SK-N-DZ (cell line): ENCODE data around the gene FAM53A. TPM values are rescaled to one million over a fixed set of nuclear protein-coding genes. Genes with fewer than 3 reads are reported as not detected.

ENCODE experiments used
- DNase-seq: peaks from one replicate; pipeline ENCODE4 v3.0.0-alpha.2; 2015; ENCODE audit warnings: low spot score
- polyA plus RNA-seq, 2 experiments: library from polyadenylated mRNA; depleted of rRNA; stranded (reverse); fragments of >200 nt; gene quantifications; 2 replicates each; pipeline ENCODE4 v1.2.3, GENCODE V29; 2014

The FAM53A gene, protein sequence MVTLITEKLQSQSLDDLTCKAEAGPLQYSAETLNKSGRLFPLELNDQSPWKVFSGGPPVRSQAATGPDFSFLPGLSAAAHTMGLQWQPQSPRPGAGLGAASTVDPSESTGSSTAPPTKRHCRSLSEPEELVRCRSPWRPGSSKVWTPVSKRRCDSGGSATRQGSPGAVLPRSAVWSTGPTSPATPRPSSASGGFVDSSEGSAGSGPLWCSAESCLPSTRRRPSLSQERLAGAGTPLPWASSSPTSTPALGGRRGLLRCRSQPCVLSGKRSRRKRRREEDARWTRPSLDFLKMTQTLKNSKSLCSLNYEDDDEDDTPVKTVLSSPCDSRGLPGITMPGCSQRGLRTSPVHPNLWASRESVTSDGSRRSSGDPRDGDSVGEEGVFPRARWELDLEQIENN
- polyA plus RNA-seq (2014; cell fraction: cytosol; rRNA removed) = 2.1 and 2.6 TPM in 2 replicates
- polyA plus RNA-seq (2014; cell fraction: nucleus; rRNA removed) = 7.5 and 10.8 TPM in 2 replicates

DNA sequence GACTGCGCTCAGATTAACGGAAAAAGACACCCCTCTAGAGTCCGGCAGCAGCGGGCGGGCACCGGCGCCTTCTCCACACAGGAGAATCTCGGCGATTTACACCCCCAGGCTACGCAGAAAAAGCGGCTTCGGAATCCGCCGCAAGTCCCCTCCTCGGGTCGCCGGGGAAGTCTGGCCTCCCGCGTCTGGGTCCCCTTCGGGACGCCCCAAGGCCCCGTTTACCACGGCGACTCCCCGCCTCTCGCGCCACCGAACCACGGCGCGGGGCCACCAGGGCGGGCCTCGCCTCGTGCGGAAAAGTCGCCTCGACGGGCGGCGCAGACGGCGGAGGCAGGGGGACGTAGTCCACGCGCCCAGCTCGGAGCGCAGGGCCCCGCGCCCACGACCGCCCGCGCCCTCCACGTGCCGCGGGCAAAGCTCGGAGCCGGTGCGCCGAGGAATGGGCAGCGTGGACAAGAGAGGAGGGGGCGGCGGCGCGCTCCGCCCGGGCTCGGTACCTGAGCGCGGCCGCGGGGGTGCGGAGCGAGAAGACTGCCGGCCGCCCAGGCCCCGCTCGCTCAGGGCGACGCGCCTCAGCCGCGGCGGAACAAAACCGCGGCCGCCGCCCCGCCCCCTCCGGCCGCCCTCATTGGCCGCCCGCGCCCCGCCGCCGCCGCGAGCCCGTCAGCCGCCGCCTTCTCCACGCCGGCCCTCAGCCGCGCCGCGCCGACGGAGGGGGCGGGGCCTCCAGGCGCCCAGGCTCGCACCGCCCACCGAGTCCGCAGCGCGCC, at the start of gene FAM53A:
FAM53A (minus strand) TSS at position 578 of the 770 bp plus-strand sequence. CDS start 15,572 bp downstream, outside the sequence.
- peak; percentile 57 for DNase-seq

DNA sequence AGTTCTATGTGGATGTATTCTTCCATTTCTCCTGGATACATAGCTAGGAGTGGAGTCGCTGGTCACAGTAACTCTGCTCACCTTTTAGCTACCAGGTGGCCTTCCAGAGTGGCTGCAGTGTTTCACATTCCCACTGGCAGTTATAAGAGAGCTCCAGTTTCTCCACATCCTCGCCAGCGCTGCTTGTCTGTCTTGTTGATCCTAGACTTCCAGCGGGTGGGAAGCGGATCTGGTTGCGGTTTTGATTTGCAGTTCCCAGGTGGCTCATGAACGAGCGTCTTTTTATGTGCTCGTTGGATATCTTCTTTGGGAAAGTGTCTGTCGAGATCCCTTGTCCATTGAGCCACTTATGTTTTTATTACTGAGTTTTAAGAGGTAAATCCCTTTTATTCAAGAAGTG, 48.8 kb upstream of the FAM53A start:
- no peak for DNase-seq

DNA sequence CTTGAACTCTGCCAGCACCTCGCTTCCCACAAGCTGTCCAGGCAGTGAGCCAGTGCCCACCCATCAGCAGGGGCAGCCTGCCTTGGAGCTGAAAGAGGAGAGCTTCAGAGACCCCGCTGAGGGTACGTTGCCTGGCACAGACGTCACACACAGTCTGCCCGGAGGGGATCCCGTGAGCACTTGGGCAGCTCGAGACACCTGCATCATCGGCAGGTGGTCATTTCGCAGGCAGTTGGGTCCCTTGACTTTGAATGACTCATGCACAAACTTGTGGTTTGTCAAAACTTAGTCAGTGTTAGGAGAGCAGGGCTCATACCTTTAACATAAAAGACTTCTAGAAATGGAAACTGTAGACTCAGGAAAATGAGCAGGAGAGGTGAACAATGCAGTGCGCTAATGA, 47.1 kb upstream of the FAM53A start:
- DNase-seq = no peak

DNA sequence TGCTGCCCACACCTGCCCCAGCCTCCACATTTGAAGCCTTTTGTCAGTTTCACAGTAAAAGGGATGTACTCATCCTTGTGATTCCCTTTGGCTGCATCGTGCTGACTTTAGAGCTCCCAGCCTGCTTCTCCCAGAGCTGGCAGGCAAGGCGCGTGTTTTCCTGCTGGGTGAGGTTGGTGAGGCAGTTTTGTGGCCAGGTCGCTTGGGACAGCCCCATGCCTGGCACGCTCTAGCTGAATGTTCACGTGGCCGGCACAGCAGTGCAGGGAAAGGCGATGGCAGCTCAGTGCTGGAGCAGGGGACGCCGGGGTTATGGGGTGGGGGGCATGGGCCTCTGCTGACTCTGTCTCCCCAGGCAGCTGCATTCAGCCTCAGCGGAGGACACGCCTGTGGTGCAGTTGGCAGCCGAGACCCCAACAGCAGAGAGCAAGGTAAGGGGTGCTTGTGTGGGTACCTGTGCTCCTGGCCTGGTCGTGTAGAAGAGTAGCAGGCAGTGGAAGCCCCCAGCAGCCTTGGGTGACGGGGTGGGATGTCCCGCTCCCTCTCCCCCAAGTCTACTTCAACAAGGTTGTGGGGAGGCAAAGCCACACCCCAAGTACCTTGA, 46.5 kb upstream of the FAM53A start:
- no peak for DNase-seq

DNA sequence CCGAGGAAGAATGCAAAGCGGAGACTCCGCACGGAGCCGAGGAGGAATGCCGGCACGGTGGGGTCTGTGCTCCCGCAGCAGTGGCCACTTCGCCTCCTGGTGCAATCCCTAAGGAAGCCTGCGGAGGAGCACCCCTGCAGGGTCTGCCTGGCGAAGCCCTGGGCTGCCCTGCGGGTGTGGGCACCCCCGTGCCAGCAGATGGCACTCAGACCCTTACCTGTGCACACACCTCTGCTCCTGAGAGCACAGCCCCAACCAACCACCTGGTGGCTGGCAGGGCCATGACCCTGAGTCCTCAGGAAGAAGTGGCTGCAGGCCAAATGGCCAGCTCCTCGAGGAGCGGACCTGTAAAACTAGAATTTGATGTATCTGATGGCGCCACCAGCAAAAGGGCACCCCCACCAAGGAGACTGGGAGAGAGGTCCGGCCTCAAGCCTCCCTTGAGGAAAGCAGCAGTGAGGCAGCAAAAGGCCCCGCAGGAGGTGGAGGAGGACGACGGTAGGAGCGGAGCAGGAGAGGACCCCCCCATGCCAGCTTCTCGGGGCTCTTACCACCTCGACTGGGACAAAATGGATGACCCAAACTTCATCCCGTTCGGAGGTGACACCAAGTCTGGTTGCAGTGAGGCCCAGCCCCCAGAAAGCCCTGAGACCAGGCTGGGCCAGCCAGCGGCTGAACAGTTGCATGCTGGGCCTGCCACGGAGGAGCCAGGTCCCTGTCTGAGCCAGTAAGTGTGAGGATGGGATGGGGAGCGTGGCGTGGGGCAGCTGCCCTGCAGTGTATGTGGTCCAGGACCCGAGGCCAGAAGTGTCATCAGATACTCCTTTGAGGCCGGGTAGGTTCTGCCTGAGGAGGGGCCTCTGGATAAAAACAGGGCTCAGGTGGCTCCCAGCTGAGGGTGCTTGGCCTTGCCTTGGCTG, 44.2 kb upstream of the FAM53A start:
- no peak for DNase-seq

DNA sequence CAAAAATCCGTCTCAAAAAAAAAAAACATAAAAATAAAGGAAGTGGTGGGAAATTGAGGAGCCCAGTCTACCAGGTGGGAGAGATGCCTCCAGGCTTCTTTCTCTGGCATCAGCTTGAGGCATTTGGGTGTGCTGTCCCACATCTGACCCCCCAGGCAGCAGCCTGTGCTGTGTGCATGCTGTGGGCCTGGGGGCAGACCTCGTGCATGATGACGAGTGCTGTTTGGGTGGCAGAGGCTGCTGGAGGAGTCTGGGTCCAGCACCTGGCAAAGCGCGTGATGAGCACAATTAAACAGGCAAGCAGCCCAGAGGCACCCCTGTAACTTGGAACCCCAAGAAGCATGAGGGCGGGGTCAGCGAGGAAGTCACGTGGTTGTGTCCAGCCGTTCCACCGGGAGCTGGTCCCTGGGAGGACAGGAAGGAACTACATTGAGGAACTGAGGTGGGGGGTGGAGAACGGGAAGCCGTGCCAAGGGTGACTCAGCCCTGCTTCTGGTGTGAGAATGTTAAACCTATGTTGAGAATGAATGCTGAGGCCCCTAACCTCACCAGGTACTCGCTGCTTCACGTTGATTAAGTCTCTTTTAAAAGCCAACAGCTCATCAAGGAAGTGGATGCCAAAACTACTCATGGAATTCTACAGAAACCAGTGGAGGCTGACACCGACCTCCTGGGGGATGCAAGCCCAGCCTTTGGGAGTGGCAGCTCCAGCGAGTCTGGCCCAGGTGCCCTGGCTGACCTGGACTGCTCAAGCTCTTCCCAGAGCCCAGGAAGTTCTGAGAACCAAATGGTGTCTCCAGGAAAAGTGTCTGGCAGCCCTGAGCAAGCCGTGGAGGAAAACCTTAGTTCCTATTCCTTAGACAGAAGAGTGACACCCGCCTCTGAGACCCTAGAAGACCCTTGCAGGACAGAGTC, 43.3 kb upstream of the FAM53A start:
- DNase-seq = no peak

DNA sequence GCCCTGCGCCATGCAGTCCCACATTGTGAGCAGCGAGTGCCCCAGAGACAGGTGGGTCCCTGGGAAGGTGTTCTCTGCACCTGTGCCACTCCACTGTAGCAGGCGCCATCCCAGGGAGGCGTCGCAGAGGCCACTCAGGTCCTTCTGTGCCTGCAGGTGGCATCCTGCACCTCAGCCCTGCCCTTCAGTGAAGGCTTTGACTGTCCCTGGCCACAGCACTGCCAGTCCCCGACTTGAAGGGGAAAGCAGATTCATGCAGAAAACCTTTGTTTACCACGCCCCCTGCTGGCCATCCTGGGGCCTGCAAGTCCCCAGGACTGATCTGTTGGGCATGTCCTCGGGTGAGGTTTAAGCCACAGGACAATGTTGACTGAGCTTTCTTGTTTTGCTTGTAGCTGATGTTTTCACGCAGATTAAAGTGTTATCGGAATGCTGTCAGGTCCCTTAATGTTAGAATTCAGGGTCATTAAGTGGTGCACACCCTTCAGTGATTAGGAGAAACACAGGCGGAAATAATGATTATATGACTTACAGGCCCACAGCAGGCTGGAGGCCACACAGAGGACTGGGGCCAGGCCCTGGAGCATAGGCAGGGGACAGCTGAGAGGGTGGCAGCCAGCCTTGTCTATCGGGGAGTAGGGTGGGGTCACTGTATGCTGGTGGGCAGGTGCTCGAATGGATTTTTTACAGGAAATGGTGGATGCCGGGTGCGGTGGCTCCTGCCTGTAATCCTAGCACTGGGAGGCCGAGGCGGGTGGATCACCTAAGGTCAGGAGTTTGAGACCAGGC, 42.2 kb upstream of the FAM53A start:
- DNase-seq = peak; percentile 78

DNA sequence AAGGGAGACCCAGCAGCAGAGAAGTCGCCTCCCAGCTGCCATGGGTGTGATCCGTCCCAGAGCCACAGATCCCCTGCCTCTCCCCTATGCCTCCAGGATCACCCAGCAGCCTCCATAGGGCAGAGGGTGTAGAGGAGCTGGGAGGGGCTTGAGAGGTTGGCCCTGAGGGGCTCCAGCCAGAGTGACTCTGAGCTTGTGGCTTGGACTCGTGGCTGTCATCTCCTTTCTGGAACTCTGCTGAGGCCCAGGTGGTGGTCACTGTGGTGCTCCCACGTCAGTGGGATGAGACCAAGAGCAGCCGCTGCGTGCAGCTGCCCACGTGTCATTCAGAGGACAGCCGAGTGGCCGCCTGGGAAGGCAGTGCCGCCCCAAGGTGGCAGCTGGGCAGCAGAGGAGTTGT, 41.4 kb upstream of the FAM53A start:
- no peak for DNase-seq

DNA sequence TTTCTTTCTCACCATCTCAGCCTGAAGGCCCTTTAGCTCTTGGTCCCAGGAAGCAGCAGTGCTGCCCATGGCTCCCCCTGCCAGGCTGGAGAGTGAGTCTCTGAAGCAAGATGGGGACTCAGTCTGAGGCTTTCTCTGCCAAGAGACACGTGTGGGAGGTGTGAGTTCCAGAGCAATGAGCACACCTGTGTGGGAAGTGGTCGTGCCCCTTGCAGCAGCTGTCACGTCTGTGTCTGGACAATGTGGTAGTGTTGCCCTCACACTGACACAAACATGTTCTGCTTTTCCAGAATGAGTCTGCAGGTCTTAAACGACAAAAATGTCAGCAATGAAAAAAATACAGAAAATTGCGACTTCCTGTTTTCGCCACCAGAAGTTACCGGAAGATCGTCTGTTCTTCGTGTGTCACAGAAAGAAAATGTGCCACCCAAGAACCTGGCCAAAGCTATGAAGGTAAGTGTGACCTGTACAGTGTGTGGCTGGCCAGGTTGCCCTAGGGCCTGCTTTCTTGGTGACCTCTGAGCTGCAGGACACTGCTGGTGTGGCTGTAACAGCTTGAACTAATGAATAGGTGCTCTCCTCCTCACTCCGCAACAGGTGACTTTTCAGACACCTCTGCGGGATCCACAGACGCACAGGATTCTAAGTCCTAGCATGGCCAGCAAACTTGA, 39.2 kb upstream of the FAM53A start:
- no peak for DNase-seq

DNA sequence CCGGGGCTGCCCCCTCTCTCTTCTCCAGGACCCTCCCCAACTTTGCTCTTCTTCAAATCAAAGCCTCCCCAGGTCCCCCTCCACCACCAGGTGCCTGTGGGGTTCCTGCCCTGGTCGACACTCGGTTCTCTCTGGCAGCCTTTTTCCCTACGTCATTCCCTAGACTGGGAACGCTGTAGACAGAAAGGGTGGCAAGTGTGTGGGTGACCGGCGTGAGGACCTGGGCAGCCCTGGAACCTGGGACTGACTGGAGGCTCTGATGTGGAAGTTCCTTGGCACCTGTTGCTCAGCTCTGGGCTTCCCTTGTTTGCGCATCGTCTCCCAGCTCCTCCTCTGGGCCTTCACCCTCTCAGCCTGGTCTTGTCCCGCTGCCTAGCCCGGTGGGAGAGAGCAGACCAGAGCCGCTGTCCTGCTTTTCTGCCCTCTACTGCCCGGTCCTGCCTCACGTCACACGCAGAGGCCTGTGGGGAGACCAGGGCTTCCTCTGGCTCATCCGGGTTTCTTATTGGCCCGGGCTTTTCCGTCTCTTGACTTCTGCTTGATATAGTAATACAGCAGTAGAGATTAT, 38.5 kb upstream of the FAM53A start:
- DNase-seq = no peak

DNA sequence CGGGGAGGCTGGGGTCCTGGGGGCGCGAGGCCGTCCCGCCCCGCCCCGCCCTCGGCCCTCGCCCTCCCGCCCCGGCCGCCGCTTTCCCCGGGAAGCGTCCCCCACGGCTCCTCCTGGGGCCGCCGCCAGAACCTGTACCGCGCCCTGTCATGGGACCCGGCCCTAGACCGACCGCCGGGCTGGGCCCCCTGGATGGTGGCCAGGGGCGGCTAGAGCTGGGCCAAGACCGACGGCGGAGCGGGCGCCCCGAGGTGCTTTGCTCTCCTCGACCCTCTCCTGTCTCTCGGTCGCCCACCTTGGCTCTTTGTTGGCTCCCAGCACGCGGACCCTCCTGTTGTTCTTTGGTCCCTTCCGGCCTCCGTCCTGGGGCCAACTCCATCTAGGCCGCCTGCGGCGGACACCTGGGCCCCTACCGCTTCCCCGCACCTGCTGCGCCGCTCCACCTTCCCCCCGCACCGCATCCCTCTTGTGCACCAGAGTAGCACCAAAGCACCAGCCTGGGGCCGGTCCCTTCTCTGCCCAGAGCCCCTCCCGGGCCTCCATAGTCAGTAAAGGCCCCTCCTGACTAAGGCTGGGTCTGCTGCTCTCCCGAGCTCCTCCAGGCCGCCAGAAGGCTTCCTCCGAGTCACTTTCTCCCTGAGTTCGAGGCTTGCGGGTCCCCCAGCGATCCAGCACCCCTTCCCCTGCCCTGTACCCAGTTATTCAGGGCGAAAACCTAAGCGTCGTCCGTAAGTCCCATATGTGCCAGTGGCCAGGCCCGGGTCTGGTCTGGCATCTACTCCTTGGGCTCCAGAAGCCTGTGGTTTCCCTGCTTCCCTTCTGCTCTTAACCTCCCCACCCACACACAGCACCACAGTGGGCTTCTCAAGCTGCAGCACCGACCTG, 37.8 kb upstream of the FAM53A start:
- no peak for DNase-seq

DNA sequence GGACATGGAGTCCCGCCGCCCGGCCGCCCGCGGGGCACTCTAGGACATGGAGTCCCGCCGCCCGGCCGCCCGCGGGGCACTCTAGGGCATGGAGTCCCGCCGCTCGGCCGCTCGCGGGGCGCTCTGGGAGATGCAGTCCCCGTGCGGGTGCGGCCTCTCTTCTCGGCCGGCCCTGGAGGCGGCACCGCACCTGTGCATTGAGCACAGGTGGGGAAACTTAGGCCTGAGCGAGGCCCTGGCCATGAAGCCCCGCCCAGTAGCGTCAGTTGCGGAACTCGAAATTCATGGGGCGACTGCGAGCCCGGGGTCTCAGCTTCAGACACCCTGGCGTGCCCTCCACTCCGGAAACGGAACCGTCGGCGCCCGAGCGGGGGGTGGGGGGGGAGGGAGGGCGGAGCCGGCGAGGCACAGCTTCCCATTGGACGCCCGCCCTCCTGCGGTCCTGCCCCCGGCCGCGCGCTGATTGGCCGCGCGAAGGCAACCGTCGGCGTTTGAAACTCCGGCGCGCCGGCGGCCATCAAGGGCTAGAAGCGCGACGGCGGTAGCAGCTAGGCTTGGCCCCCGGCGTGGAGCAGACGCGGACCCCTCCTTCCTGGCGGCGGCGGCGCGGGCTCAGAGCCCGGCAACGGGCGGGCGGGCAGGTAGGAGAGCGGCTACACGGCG, 37.0 kb upstream of the FAM53A start, which contains the start of the genes TACC3 and TMEM129:
TACC3 (plus strand) TSS at position 519 of the 663 bp plus-strand sequence. CDS start 1,901 bp downstream, outside the sequence.
TMEM129 (minus strand) TSS at position 321 of the 663 bp plus-strand sequence. CDS start 486 bp downstream, outside the sequence.
- peak; percentile 93 for DNase-seq

DNA sequence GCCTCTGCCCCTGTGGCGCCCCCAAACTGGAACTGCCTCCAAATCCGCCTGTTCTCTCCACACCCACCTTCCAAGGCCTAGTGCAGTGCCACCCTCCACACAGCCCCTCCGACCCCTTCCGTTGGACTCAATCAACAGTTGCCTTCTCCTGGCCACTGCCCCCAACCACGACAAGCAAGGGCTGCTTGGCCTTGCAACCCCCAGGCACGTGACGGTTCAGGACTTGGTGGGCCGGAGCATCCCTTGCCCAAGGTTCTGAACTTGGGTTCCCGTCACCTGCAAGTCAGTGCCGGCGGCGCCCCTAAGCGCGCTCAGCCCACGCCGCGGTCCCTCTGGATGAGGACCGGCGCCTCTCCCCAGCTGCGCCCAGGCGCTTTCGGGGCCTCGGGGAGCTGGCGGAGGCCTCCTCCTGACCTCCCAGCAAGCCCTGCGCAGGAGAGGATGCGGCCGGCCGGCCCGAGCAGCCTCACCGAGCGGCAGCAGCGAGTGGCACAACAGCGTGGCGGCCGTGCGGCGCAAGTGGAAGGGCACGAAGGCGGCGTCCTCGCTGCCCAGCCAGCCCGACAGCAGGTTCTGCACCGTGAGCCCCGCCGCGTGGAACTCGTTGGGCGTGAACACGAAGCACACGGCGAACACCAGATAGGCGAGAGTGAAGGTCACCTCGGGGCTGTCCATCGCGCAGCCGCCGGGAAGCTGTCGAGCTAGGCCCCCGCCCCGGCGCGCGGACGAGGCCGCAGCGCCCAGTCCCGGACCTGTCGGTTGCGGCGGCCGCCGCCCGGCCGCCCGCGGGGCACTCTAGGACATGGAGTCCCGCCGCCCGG, 36.3 kb upstream of the FAM53A start:
- no peak for DNase-seq

DNA sequence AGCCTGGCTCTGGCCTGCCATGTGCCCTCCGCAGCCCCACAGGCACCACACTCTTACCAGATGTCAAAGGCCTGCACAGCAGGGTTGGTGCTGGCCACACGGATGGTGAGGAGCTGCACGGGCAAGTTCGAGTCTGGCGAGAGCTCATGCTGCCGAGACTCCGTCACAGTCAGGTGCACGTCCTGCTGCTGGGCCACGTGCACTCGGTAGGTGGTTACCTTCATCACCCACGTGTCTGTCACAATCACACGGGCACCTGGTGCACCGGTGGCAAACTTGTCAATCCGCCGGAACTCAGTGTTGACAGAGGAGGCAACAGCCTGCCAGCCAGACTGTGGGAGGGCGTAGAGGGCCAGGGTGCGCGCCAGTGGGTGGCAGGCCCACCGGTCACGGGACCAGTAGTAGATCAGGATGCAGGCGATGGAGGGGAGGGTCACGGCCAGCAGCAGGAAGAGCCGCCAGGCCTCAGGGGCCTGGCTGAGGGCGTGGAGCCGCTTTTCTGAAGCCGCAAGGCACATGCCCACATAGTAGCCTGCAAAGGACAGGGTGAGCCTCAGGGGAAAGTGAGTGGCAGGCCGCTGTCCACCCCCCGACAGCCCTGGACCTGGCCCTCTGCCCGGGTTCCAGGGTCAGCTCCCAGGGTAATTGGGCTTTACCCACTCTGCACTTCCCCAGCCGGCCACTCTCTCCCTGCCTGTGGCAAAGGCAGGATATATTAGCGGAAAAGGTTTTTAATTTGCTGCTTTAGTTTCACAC, 34.2 kb upstream of the FAM53A start:
- no peak for DNase-seq
